Measurements from ENCODE around the gene TMEM150C. TPM values are rescaled to one million over a fixed set of nuclear protein-coding genes. Genes with fewer than 3 reads are reported as not detected.

The TMEM150C gene
- polyA plus RNA-seq, 1 donor from 2014 or later = 4.9 TPM

DNA sequence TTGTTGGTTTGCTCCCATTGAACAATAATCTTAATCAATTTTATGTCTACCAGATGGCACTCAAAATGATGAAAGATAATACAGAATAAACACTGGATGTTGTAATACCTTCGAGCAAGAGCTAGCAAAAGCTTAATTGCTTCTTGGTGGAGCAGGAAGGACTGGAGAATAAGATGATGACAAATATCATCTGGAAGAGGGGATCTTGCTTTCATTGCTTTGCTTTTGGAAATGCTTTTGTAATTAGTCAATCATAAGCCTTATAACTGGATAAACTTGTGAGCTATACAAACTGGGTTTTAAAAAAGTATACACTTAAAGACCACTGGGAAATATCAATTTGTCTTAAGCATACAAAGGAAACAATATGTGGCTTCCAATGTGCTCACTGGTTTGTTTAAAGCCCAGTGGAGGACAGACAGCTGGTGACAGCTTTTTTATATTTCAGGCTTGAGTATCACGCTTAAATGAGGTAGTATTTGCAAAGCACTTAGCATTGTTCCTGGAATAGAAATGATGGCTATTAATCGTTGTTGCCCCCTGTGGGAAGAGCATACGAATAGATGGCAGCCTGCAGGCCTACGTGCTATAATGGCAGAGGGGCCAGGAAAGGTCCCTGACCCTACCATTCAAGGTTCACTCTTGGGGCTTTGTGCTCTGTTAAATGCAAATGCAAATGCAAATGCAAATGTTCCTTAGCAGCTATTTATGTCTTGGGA lies 61.2 kb downstream of the TMEM150C start:
- no peaks in the 10 kb centered on the region for H3K79me2 ChIP-seq (replicated peaks; ENCODE audit: insufficient read depth, low read length)
- peak overlapping the region; percentile 2 for H3K4me2 ChIP-seq (ENCODE audit: low read length)
- H2AFZ ChIP-seq (ENCODE audit: low read depth, low read length) = no peak overlapping the region
- H3K4me3 ChIP-seq (ENCODE audit: low read length) = no peak overlapping the region
- no peaks in the 10 kb centered on the region for H3K9me2 ChIP-seq (ENCODE audit: insufficient read depth, low read length)
- H3F3A ChIP-seq (ENCODE audit: insufficient read depth, low read length, poor library complexity, severe bottlenecking) = peaks cover 6% of the 10 kb centered on the region
- no peak for TF ChIP-seq TAF1 (IDR thresholded peaks at IDR 0.05; ENCODE audit: low read depth)
- peak; percentile 22 for TF ChIP-seq POLR2AphosphoS5 (IDR thresholded peaks at IDR 0.05)
- TF ChIP-seq, protein P1, sequence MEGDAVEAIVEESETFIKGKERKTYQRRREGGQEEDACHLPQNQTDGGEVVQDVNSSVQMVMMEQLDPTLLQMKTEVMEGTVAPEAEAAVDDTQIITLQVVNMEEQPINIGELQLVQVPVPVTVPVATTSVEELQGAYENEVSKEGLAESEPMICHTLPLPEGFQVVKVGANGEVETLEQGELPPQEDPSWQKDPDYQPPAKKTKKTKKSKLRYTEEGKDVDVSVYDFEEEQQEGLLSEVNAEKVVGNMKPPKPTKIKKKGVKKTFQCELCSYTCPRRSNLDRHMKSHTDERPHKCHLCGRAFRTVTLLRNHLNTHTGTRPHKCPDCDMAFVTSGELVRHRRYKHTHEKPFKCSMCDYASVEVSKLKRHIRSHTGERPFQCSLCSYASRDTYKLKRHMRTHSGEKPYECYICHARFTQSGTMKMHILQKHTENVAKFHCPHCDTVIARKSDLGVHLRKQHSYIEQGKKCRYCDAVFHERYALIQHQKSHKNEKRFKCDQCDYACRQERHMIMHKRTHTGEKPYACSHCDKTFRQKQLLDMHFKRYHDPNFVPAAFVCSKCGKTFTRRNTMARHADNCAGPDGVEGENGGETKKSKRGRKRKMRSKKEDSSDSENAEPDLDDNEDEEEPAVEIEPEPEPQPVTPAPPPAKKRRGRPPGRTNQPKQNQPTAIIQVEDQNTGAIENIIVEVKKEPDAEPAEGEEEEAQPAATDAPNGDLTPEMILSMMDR (IDR thresholded peaks at IDR 0.05; ENCODE audit: poor library complexity, severe bottlenecking) = peak; percentile 18
- no peak for TF ChIP-seq EP300 (conservative IDR thresholded peaks at IDR 0.05; ENCODE audit: poor library complexity, severe bottlenecking)
- no peak for TF ChIP-seq EZH2 (IDR thresholded peaks at IDR 0.05; ENCODE audit: borderline replicate concordance, insufficient read depth, low read length, poor library complexity, severe bottlenecking)
- H4K20me1 ChIP-seq (ENCODE audit: insufficient read depth) = no peaks in the 10 kb centered on the region
- H3K9ac ChIP-seq (ENCODE audit: low read length) = no peak overlapping the region
- H3K27me3 ChIP-seq (ENCODE audit: insufficient read depth, low read depth, low read length) = no peaks in the 10 kb centered on the region
- H3K36me3 ChIP-seq (ENCODE audit: insufficient read depth, low read length) = no peaks in the 10 kb centered on the region
- no peak overlapping the region for H3K27ac ChIP-seq (ENCODE audit: low read length)
- H3K9me3 ChIP-seq (ENCODE audit: low read length) = no peaks in the 10 kb centered on the region

DNA sequence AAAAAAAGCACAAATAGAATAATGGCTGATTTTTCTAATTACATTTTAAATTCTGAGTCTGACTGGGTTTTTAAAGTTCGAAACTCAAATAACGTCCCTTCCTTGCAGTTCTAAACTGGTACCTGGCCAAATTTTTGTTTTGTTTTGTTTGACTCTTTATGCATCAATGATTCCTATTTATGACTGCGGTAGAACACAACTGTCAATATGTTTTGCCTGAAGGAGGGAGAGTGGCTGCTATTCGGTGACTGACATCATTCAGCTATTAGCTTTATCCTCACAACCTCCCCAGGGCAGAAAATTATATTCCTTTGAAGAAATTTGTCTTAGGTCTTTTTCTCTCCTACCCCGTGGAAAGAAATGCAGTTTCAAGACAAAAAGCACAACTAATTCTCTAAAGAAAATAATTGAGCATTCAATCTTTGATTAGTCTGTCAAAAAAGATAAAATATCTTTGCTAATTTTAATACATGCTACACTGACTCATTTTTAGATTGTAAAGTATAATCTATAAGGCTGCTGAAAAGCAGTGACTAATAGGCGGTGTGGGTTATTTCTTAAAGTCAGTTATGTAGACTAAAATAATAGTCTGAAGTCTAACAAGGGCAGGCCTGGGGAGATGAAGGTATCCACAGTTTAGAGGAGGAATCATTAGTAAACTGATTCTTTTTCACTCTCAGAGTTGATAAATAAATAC lies 61.9 kb downstream of the TMEM150C start:
- TF ChIP-seq SMC3 (conservative IDR thresholded peaks at IDR 0.05; ENCODE audit: poor library complexity) = no peak
- TF ChIP-seq, protein P1 (IDR thresholded peaks at IDR 0.05; ENCODE audit: poor library complexity, severe bottlenecking) = no peak
- Histone ChIP-seq H3K4me3 (ENCODE audit: low read length) (no peak overlapping the region), H3K36me3 (ENCODE audit: insufficient read depth, low read length) (no peaks in the 10 kb centered on the region), H3F3A (ENCODE audit: insufficient read depth, low read length, poor library complexity, severe bottlenecking) (peaks cover 6% of the 10 kb centered on the region), H3K9me2 (ENCODE audit: insufficient read depth, low read length) (no peaks in the 10 kb centered on the region), H3K9ac (ENCODE audit: low read length) (no peak overlapping the region), H3K9me3 (ENCODE audit: low read length) (no peaks in the 10 kb centered on the region), H3K27me3 (ENCODE audit: insufficient read depth, low read depth, low read length) (no peaks in the 10 kb centered on the region), H3K79me2 (replicated peaks; ENCODE audit: insufficient read depth, low read length) (no peaks in the 10 kb centered on the region), H3K4me2 (ENCODE audit: low read length) (peak overlapping the region; percentile 2), H4K20me1 (ENCODE audit: insufficient read depth) (no peaks in the 10 kb centered on the region), H3K27ac (ENCODE audit: low read length) (no peak overlapping the region), H2AFZ (ENCODE audit: low read depth, low read length) (no peak overlapping the region)

DNA sequence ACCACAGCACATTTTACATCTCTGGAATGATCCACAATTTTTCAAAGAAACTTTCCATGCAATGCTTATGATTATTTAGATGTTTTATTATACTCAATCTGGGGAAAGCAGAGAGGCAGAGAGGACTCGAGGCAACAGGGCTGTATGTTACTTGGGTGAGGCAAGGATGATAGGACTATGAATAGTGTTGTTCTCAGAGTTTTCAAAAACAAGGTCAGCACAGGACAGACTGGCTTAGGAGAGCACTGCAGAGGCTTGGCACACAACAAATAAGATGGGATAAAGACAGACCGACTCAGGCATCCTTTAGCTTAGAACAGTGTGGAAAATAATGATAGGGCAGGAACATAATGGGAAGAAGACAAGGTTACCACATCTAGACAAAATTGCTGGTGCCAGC lies 65.4 kb downstream of the TMEM150C start:
- Histone ChIP-seq H3K27me3 (ENCODE audit: insufficient read depth, low read depth, low read length) (no peaks in the 10 kb centered on the region), H4K20me1 (ENCODE audit: insufficient read depth) (no peaks in the 10 kb centered on the region), H3K36me3 (ENCODE audit: insufficient read depth, low read length) (no peaks in the 10 kb centered on the region), H3K9me3 (ENCODE audit: low read length) (no peaks in the 10 kb centered on the region), H3K27ac (ENCODE audit: low read length) (no peak overlapping the region), H2AFZ (ENCODE audit: low read depth, low read length) (no peak overlapping the region), H3K4me2 (ENCODE audit: low read length) (no peak overlapping the region), H3K4me3 (ENCODE audit: low read length) (no peak overlapping the region), H3K9me2 (ENCODE audit: insufficient read depth, low read length) (no peaks in the 10 kb centered on the region), H3K9ac (ENCODE audit: low read length) (no peak overlapping the region), H3F3A (ENCODE audit: insufficient read depth, low read length, poor library complexity, severe bottlenecking) (peaks cover 6% of the 10 kb centered on the region), H3K79me2 (replicated peaks; ENCODE audit: insufficient read depth, low read length) (no peaks in the 10 kb centered on the region)
- TF ChIP-seq MXI1 (conservative IDR thresholded peaks at IDR 0.05; ENCODE audit: poor library complexity, severe bottlenecking) (no peak), EP300 (conservative IDR thresholded peaks at IDR 0.05; ENCODE audit: poor library complexity, severe bottlenecking) (no peak), TAF1 (IDR thresholded peaks at IDR 0.05; ENCODE audit: low read depth) (no peak), RAD21 (conservative IDR thresholded peaks at IDR 0.05) (no peak), SMC3 (conservative IDR thresholded peaks at IDR 0.05; ENCODE audit: poor library complexity) (no peak)
- TF ChIP-seq, protein P2, sequence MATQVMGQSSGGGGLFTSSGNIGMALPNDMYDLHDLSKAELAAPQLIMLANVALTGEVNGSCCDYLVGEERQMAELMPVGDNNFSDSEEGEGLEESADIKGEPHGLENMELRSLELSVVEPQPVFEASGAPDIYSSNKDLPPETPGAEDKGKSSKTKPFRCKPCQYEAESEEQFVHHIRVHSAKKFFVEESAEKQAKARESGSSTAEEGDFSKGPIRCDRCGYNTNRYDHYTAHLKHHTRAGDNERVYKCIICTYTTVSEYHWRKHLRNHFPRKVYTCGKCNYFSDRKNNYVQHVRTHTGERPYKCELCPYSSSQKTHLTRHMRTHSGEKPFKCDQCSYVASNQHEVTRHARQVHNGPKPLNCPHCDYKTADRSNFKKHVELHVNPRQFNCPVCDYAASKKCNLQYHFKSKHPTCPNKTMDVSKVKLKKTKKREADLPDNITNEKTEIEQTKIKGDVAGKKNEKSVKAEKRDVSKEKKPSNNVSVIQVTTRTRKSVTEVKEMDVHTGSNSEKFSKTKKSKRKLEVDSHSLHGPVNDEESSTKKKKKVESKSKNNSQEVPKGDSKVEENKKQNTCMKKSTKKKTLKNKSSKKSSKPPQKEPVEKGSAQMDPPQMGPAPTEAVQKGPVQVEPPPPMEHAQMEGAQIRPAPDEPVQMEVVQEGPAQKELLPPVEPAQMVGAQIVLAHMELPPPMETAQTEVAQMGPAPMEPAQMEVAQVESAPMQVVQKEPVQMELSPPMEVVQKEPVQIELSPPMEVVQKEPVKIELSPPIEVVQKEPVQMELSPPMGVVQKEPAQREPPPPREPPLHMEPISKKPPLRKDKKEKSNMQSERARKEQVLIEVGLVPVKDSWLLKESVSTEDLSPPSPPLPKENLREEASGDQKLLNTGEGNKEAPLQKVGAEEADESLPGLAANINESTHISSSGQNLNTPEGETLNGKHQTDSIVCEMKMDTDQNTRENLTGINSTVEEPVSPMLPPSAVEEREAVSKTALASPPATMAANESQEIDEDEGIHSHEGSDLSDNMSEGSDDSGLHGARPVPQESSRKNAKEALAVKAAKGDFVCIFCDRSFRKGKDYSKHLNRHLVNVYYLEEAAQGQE (IDR thresholded peaks at IDR 0.05; ENCODE audit: borderline replicate concordance) = no peak
- TF ChIP-seq, protein P1 (IDR thresholded peaks at IDR 0.05; ENCODE audit: poor library complexity, severe bottlenecking) = no peak

All from neural cell (in vitro differentiated cells).